GM12801 (cell line): ENCODE results near the gene SPARC.

Experiments used
- TF ChIP-seq, protein P1 (sequence below): IDR thresholded peaks from one replicate; pipeline ENCODE4 v1.5.1; 2011; ENCODE audit warnings: control low read depth; ENCODE audit not compliant: insufficient read length; ENCODE audit errors: extremely low read depth

Gene SPARC

DNA sequence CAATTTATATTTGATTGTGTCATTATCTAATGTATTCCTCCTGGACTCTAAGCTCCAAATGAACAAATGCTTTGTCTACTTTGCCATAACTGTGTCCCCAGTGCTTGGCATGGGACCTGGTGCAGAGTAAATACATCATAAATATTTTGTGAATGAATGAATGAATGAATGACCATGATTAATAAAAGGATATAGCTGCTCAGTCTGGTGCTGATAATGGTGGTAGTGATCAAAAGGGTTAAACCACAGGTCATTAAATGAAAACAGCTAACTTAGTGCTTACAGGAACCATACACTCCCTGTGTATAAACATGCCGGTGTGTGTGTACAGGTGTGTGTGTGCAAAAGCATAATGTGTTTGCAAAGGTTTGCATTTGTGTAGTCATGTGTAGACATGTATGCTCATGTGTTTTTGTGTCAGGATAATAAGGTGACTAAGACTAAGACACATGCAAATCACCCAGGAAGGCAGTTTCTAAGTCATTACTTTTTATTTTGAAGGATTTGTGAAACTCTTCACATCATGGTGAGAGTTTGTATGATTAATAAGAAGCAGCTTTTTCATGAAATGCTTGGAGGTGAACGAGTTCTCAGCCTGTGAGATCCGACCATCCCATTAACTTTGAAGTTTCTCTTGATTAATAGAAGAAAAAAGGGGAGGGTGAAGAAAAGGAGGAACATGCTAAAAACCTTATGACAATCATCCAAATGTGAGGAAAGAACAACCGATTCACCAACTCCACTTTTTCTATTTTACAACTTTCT lies 24.6 kb downstream of the SPARC start:
- TF ChIP-seq, protein P1, sequence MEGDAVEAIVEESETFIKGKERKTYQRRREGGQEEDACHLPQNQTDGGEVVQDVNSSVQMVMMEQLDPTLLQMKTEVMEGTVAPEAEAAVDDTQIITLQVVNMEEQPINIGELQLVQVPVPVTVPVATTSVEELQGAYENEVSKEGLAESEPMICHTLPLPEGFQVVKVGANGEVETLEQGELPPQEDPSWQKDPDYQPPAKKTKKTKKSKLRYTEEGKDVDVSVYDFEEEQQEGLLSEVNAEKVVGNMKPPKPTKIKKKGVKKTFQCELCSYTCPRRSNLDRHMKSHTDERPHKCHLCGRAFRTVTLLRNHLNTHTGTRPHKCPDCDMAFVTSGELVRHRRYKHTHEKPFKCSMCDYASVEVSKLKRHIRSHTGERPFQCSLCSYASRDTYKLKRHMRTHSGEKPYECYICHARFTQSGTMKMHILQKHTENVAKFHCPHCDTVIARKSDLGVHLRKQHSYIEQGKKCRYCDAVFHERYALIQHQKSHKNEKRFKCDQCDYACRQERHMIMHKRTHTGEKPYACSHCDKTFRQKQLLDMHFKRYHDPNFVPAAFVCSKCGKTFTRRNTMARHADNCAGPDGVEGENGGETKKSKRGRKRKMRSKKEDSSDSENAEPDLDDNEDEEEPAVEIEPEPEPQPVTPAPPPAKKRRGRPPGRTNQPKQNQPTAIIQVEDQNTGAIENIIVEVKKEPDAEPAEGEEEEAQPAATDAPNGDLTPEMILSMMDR: no peak

DNA sequence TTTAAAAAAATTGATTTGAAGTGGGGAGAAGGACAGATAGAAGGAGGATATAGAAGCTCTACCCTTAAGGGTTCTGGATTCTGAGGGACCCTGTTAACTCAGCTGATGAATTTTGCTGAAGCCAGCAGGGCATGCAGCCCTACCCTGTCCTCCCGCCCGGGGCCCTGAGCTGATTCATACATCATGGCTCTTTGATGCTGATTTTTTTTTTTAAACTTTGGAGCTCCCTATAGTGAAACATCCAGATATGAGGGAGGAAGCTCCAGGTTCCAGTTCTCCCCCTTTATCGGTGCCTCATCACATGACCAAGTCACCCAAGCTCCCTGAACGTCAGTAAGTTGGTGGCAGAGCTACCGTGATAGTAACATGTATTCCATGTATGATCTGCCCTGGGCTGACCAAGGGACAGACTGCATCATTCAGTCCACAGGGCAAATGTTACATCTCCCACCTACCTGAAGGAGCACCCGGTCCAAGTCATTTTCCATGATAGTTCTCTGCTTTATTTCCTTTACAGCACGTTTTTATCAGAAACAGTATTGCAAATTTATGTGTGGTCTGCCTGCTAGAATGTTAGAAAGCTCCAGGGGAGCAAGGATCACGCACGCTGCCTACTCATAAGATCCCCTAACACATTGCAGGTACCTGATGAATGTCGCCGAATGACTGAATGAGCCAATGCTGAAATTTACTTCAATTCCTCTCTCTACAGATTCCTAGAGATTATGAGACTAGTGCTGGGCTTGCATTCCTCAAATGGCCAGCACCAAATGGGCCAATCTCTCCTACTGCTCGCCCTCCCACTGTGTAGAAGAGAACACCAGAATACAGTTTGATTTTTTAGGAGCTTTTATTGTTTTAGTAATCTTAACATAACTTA lies 25.9 kb downstream of the SPARC start:
- TF ChIP-seq, protein P1: no peak

GRCh38 chr5:151659001-151659754 lies 27.5 kb downstream of the SPARC start:
- TF ChIP-seq, protein P1: no peak

DNA sequence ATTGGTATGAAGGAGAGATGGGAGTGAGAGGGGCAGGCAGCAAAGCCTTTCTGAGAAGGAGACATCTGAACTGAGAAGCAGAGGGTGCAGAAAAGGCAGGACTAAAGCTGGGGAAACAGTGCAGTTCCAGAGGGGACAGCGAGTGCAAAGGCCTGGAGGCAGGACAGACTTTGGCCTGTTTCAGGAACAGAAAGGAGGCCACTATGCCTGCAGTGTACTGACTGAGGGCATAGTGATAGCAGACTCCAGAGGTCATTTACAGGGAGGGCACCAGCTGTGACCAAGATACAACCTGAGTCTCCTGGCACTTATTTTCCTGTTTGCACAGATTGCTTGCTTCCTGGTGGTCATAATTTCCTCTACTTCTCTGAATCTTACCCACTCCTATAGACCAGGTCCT lies 29.6 kb downstream of the SPARC start:
- TF ChIP-seq, protein P1: no peak

DNA sequence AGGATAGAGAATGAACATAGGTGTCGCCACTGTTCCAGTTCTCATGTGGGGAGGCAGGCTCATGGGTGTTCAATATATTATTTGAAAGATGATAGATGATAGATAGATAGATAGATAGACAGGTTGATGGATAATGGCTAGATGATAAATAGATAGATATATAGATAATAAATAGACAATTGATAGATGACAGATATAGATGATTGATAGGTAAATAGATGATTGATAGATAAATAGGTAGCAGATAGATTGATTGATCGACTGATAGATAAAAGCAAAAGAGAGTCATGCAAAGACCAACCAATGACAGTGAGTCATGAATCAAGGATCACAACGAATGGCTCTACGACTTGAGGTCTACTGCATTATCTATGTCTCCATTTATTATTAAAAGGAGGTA lies 30.4 kb downstream of the SPARC start:
- TF ChIP-seq, protein P1: no peak

DNA sequence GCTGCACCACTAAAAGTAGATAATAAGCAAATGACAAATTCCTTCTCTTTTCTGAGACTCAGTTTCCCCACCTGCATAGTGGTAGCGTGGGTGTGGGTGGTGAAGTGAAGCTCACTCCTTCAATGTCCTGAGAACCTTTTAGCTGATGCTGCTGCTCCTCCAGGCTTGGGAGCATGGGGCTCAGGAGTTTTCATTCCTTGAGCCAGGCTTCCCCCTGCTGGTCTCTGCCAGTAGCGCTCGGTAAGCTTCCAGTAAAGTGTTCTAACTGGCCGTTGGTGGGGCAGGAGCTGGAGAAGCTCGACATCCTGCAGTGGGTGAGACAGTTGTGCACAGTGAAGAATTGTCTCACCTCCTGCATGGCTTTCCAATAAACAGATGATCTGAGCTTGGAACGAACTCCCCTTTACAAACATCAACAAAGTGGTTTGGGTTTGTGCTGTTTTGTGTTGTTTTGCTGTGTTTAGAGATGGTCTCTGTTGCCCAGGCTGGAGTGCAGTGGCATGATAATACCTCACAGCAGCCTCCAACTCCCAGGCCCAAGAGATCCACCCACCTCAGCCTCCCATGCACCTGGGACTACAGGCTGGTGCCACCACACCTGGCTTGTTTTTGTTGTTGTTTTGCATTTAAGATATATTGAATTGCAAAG lies 34.6 kb downstream of the SPARC start:
- TF ChIP-seq, protein P1: no peak
